Activated naive CD8-positive, alpha-beta T cell treated with anti-CD3 and anti-CD28 coated beads, Interleukin-2, amount 10 ng/mL, durations not matched to agents 7 days and 5 days (primary cell): ENCODE measurements around the gene IDUA. TPM values are rescaled to one million over a fixed set of nuclear protein-coding genes. Genes with fewer than 3 reads are reported as not detected.
"Not testable (repeated sequence)": the region's sequence is repeated elsewhere in the genome, so short reads cannot be mapped to it uniquely, and the experiment has no call there.

Source experiments
- ATAC-seq: fragments of 150-1000 bp; cut with Tn5 transposase; one replicate; pipeline ENCODE4 v1.10.0; 2021; ENCODE audit warnings: low read depth, moderate library complexity
- POLR2A ChIA-PET: fragments of 350-600 bp; sonication (Branson Sonifier 250); formaldehyde crosslinking; loops from one replicate; lab custom pipeline; 2021; ENCODE audit warnings: antibody characterized with exemption; lab: Charles Lee
- DNase-seq: peaks from one replicate; pipeline ENCODE4 v3.0.0; 2021
- H3K27ac Mint-ChIP-seq: one replicate; pipeline ENCODE4 v1.8.0; 2022; ENCODE audit warnings: mild to moderate bottlenecking, mixed read lengths
- H3K27me3 Mint-ChIP-seq: one replicate; pipeline ENCODE4 v1.8.0; 2022; ENCODE audit warnings: mild to moderate bottlenecking, moderate library complexity, mixed read lengths
- H3K36me3 Mint-ChIP-seq: one replicate; pipeline ENCODE4 v1.8.0; 2021; ENCODE audit warnings: mild to moderate bottlenecking, mixed read lengths
- H3K4me1 Mint-ChIP-seq: one replicate; pipeline ENCODE4 v1.8.0; 2021; ENCODE audit warnings: mixed read lengths
- H3K4me3 Mint-ChIP-seq: one replicate; pipeline ENCODE4 v1.8.0; 2022; ENCODE audit warnings: mild to moderate bottlenecking, moderate library complexity, mixed read lengths
- H3K9me3 Mint-ChIP-seq: one replicate; pipeline ENCODE4 v1.8.0; 2021; ENCODE audit warnings: mixed read lengths
- total RNA-seq, 2 experiments: library from RNA; stranded (reverse); gene quantifications; one replicate each; pipeline ENCODE4 v1.2.3, GENCODE V29; 2021

Gene IDUA
- total RNA-seq, 2 experiments from 2014 or later: 37.5 to 38.7 TPM

- Mint-ChIP-seq H3K36me3 (peaks cover 2% of the 10 kb centered on the region), H3K4me1 (peaks cover 2% of the 10 kb centered on the region), H3K27me3 (peaks cover 13% of the 10 kb centered on the region), H3K4me3 (no peak overlapping the region), H3K27ac (no peak overlapping the region), H3K9me3 (no peaks in the 10 kb centered on the region)
- ATAC-seq: no peak
- DNase-seq: no peak
- POLR2A ChIA-PET: no interaction called here
Measured at GRCh38 chr4:1048773-1049590, 62.1 kb downstream of the IDUA start.

GRCh38 chr4:1049591-1049905 is 62.7 kb downstream of the IDUA start:
- ATAC-seq (no peak), DNase-seq (no peak)
- H3K9me3 Mint-ChIP-seq: no peaks in the 10 kb centered on the region
- H3K27ac Mint-ChIP-seq: no peak overlapping the region
- H3K27me3 Mint-ChIP-seq: peaks cover 10% of the 10 kb centered on the region
- no peak overlapping the region for H3K4me3 Mint-ChIP-seq
- POLR2A ChIA-PET: no interaction called here
- peaks cover 2% of the 10 kb centered on the region for H3K36me3 Mint-ChIP-seq
- H3K4me1 Mint-ChIP-seq: peaks cover 2% of the 10 kb centered on the region

- ATAC-seq (no peak), DNase-seq (no peak)
- Mint-ChIP-seq H3K36me3 (peaks cover 2% of the 10 kb centered on the region), H3K4me1 (peaks cover 2% of the 10 kb centered on the region), H3K27me3 (peaks cover 10% of the 10 kb centered on the region), H3K9me3 (no peaks in the 10 kb centered on the region), H3K27ac (no peak overlapping the region), H3K4me3 (no peak overlapping the region)
- POLR2A ChIA-PET: no interaction called here
Measured at GRCh38 chr4:1050486-1051213, 63.8 kb downstream of the IDUA start.

- no peak overlapping the region for H3K27ac Mint-ChIP-seq
- peaks cover 10% of the 10 kb centered on the region for H3K27me3 Mint-ChIP-seq
- H3K9me3 Mint-ChIP-seq: no peaks in the 10 kb centered on the region
- no peak for DNase-seq
- peaks cover 2% of the 10 kb centered on the region for H3K36me3 Mint-ChIP-seq
- H3K4me3 Mint-ChIP-seq: no peak overlapping the region
- POLR2A ChIA-PET: no interaction called here
- no peak for ATAC-seq
- peaks cover 7% of the 10 kb centered on the region for H3K4me1 Mint-ChIP-seq
Measured at GRCh38 chr4:1051472-1051871, 64.6 kb downstream of the IDUA start.

DNA sequence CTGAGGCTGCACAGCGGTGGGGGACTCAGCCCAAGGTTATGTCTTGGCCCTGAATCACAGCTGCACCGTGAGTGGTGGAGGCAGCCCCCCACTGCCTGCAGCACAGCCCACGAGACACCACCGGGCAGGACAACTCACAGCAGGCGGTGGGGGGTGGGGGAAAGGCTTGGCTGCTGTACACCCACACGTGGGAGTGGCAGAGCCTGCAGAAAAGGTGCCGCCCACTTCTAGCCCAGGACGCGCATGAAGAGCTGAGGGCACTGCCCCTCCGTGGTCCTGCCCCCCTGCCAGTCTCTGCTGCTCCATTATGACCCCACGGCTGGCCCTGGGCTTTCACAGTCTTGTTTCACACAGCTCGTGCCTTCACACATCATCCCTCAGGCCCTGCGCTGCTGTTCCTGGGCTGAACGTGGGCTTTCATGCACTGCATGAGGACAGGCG is 65.4 kb downstream of the IDUA start:
- no peaks in the 10 kb centered on the region for H3K36me3 Mint-ChIP-seq
- H3K27ac Mint-ChIP-seq: no peak overlapping the region
- H3K4me1 Mint-ChIP-seq: peaks cover 5% of the 10 kb centered on the region
- no peak for DNase-seq
- no peaks in the 10 kb centered on the region for H3K9me3 Mint-ChIP-seq
- peaks cover 6% of the 10 kb centered on the region for H3K27me3 Mint-ChIP-seq
- no peak for ATAC-seq
- POLR2A ChIA-PET: no interaction called here
- H3K4me3 Mint-ChIP-seq: no peak overlapping the region

DNA sequence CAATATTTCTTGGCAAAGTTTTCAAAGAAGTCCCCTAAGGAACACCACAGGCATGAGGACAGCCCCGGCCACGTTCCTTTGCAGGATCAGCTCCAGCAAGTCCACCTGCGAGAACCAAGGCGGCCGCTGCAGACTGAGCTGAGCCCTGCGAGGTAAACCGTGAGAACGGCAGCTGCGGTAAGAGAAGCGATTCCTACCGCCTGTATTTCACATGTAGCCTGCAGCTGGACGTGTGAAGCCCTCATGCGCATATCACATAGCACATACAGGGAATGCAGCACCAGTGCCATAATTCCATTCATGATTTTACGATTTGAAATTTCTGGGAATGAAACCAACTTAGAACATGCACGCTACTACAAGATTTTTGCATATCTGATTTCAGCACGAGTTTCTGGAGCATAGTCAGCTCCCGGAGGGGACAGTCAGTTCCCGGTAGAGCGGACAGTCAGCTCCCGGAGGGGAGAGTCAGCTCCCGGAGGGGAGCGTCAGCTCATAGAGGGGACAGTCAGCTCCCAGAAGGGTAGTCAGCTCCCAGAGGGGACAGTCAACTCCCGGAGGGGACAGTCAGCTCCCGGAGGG is 66.3 kb downstream of the IDUA start:
- Mint-ChIP-seq H3K4me1 (peaks cover 5% of the 10 kb centered on the region), H3K9me3 (no peaks in the 10 kb centered on the region), H3K4me3 (no peak overlapping the region), H3K27ac (no peak overlapping the region), H3K36me3 (no peaks in the 10 kb centered on the region), H3K27me3 (no peaks in the 10 kb centered on the region)
- DNase-seq (no peak), ATAC-seq (no peak)
- POLR2A ChIA-PET: no interaction called here

DNA sequence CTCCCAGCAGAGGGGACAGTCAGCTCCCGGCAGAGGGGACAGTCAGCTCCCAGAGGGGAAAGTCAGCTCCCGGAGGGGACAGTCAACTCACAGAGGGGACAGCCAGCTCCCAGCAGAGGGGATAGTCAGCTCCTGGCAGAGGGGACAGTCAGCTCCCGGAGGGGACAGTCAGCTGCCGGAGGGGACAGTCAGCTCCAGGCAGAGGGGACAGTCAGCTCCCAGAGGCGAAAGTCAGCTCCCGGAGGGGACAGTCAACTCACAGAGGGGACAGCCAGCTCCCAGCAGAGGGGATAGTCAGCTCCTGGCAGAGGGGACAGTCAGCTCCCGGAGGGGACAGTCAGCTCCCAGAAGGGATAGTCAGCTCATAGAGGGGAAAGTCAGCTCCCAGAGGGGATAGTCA is 67.0 kb downstream of the IDUA start:
- H3K36me3 Mint-ChIP-seq, H3K9me3 Mint-ChIP-seq: not testable (repeated sequence)

More for the DNA sequence above, 67.0 kb downstream of the IDUA start:
- H3K4me3 Mint-ChIP-seq, H3K4me1 Mint-ChIP-seq, POLR2A ChIA-PET, DNase-seq, ATAC-seq, H3K27me3 Mint-ChIP-seq, H3K27ac Mint-ChIP-seq: not testable (repeated sequence)

Other genes with a start within 250 kb of the IDUA start
- 1 to 10 TPM; 3.7 to 5.0 TPM for gene CPLX1, start 160.9 kb upstream of the IDUA start, total RNA-seq
- gene GAK, start 54.7 kb upstream of the IDUA start, total RNA-seq: 100 to 1,000 TPM; 169 to 182 TPM
- gene TMEM175, start 54.6 kb upstream of the IDUA start, total RNA-seq: 10 to 100 TPM; 38.2 to 39.8 TPM
- gene DGKQ, start 13.5 kb upstream of the IDUA start, total RNA-seq: 10 to 100 TPM; 31.3 to 32.4 TPM
- under 1 TPM; 0.25 to 0.65 TPM for gene SLC26A1, start 6.4 kb downstream of the IDUA start, total RNA-seq
- gene FGFRL1, start 24.6 kb downstream of the IDUA start, total RNA-seq: 10 to 100 TPM; 15.5 to 19.1 TPM
- gene RNF212, start 126.5 kb downstream of the IDUA start, total RNA-seq: 1 to 10 TPM; 7.3 to 8.1 TPM
- gene SPON2, start 185.5 kb downstream of the IDUA start, total RNA-seq: 10 to 100 TPM; 18.5 to 18.8 TPM